IMR-90 (cell line): Measurements from ENCODE around the gene EXOC4. TPM values are rescaled to one million over a fixed set of nuclear protein-coding genes. Genes with fewer than 3 reads are reported as not detected.

Source experiments
- ATAC-seq: fragments of 200-7000 bp; cut with Tn5 transposase; 2 replicates; pipeline ENCODE4 v1.9.1; 2020; ENCODE audit warnings: low read depth, mild to moderate bottlenecking, moderate library complexity
- BruUV-seq: library from RNA; stranded (reverse); fragments of 400-500 nt; replicated peaks from 2 replicates; lab custom pipeline; 2021; lab: Mats Ljungman, UMichigan
- CTCF ChIA-PET: fragments of 300-600 bp; formaldehyde crosslinking; extraction: SDS; loops from one replicate; lab custom pipeline; 2021; ENCODE audit warnings: antibody characterized with exemption; lab: Yijun Ruan, JAX
- POLR2A ChIA-PET: fragments of 300-600 bp; sonication (Branson Sonifier 250); formaldehyde crosslinking; loops from one replicate; lab custom pipeline; 2022; ENCODE audit warnings: antibody characterized with exemption; ENCODE audit not compliant: unreplicated experiment; lab: Charles Lee
- DNase-seq: peaks from one replicate; pipeline ENCODE4 v3.0.0; 2013
- H2AFZ ChIP-seq: replicated peaks from 2 replicates; pipeline ENCODE3; 2013; ENCODE audit warnings: low read length, mild to moderate bottlenecking; ENCODE audit not compliant: poor library complexity
- H2AK5ac ChIP-seq: 2 replicates; pipeline ENCODE4 v1.6.1; 2013; ENCODE audit warnings: low read depth, low read length, inconsistent platforms
- H2AK9ac ChIP-seq: replicated peaks from 2 replicates; pipeline ENCODE3; 2013; ENCODE audit warnings: mild to moderate bottlenecking, low read depth, low read length, moderate library complexity; ENCODE audit not compliant: poor library complexity
- H2BK120ac ChIP-seq: 2 replicates; pipeline ENCODE4 v1.6.1; 2013; ENCODE audit warnings: low read depth, low read length, inconsistent platforms
- H2BK15ac ChIP-seq: 3 replicates; pipeline ENCODE4 v1.6.1; 2013; ENCODE audit warnings: low read depth, low read length, inconsistent platforms
- H2BK20ac ChIP-seq: 2 replicates; pipeline ENCODE4 v1.6.1; 2013; ENCODE audit warnings: low read depth, mild to moderate bottlenecking, inconsistent platforms, low read length, moderate library complexity
- H2BK5ac ChIP-seq: 2 replicates; pipeline ENCODE4 v1.6.1; 2013; ENCODE audit warnings: mild to moderate bottlenecking, low read depth, low read length, inconsistent platforms; ENCODE audit not compliant: poor library complexity, severe bottlenecking
- H3K14ac ChIP-seq: replicated peaks from 2 replicates; pipeline ENCODE4 v1.6.1; 2013; ENCODE audit warnings: low read depth, low read length, inconsistent platforms
- H3K18ac ChIP-seq: 2 replicates; pipeline ENCODE4 v1.6.1; 2013; ENCODE audit warnings: low read depth, low read length, control low read depth
- H3K23ac ChIP-seq: 2 replicates; pipeline ENCODE4 v1.6.1; 2013; ENCODE audit warnings: low read depth, low read length, inconsistent platforms
- H3K27ac ChIP-seq: 2 replicates; pipeline ENCODE4 v1.5.1; 2013; ENCODE audit warnings: mild to moderate bottlenecking, control low read depth, low read length; ENCODE audit not compliant: insufficient read depth
- H3K27me3 ChIP-seq: 2 replicates; pipeline ENCODE4 v1.6.1; 2013; ENCODE audit warnings: low read length; ENCODE audit not compliant: control insufficient read depth, insufficient read depth
- H3K36me3 ChIP-seq: 2 replicates; pipeline ENCODE4 v1.6.1; 2013; ENCODE audit warnings: low read length, mixed read lengths; ENCODE audit not compliant: control insufficient read depth, insufficient read depth
- H3K4ac ChIP-seq: 2 replicates; pipeline ENCODE4 v1.6.1; 2013; ENCODE audit warnings: low read depth, low read length, inconsistent platforms
- H3K4me1 ChIP-seq: 2 replicates; pipeline ENCODE4 v1.6.1; 2013; ENCODE audit warnings: low read length, mixed read lengths; ENCODE audit not compliant: control insufficient read depth, insufficient read depth
- H3K4me2 ChIP-seq: 2 replicates; pipeline ENCODE4 v1.6.1; 2013; ENCODE audit warnings: low read depth, mild to moderate bottlenecking, control low read depth, low read length, moderate library complexity
- H3K4me3 ChIP-seq: 2 replicates; pipeline ENCODE4 v1.5.1; 2013; ENCODE audit warnings: low read depth, mild to moderate bottlenecking, control low read depth, low read length, moderate library complexity; ENCODE audit not compliant: insufficient read depth
- H3K56ac ChIP-seq: 2 replicates; pipeline ENCODE4 v1.6.1; 2013; ENCODE audit warnings: low read length, inconsistent platforms; ENCODE audit not compliant: insufficient read depth; ENCODE audit errors: extremely low read depth
- H3K79me1 ChIP-seq, 2 experiments: 2 replicates each; pipeline ENCODE4 v1.6.1; 2013; ENCODE audit warnings: low read length in 2 of 2, inconsistent platforms in 1 of 2, low read depth in 1 of 2
- H3K9ac ChIP-seq: 2 replicates; pipeline ENCODE4 v1.6.1; 2013; ENCODE audit warnings: low read depth, low read length, control low read depth
- H3K9me1 ChIP-seq: 2 replicates; pipeline ENCODE4 v1.6.1; 2013; ENCODE audit warnings: low read length, inconsistent platforms; ENCODE audit not compliant: insufficient read depth
- H3K9me3 ChIP-seq: 2 replicates; pipeline ENCODE4 v1.6.1; 2013; ENCODE audit warnings: low read length; ENCODE audit not compliant: control insufficient read depth, insufficient read depth
- H4K20me1 ChIP-seq: 2 replicates; pipeline ENCODE4 v1.6.1; 2013; ENCODE audit warnings: low read length, inconsistent platforms; ENCODE audit not compliant: insufficient read depth
- H4K5ac ChIP-seq: 2 replicates; pipeline ENCODE4 v1.6.1; 2013; ENCODE audit warnings: mild to moderate bottlenecking, low read depth, low read length, control low read depth
- H4K8ac ChIP-seq, 2 experiments: 2 replicates each; pipeline ENCODE4 v1.6.1; 2013; ENCODE audit warnings: low read depth in 2 of 2, low read length in 2 of 2, control low read depth in 1 of 2, inconsistent platforms in 1 of 2
- H4K91ac ChIP-seq: 2 replicates; pipeline ENCODE4 v1.6.1; 2013; ENCODE audit warnings: low read depth, low read length, inconsistent platforms; ENCODE audit not compliant: insufficient read depth
- CEBPB ChIP-seq: IDR thresholded peaks from 2 replicates; pipeline ENCODE4 v1.6.1; 2012; ENCODE audit warnings: low read depth, low read length, improper control_type of control experiment
- MAZ ChIP-seq: IDR thresholded peaks from 2 replicates; pipeline ENCODE4 v1.6.1; 2012; ENCODE audit warnings: low read depth, mild to moderate bottlenecking, low read length, improper control_type of control experiment, moderate library complexity, borderline replicate concordance
- WGBS, 2 experiments: methylation state at CpG; one replicate each; pipeline versions ENCODE4 v1.1.5 to v1.1.7; 2013; ENCODE audit warnings: missing lambda C conversion rate in 2 of 2; ENCODE audit not compliant: insufficient read length in 1 of 2; ENCODE audit errors: extremely low coverage in 2 of 2; 5-methylcytosine and 5-hydroxymethylcytosine counted together
- dilution Hi-C: fragments of 300-500 bp; cut with HindIII; formaldehyde crosslinking; loops from one replicate; pipeline ENCODE4 v1.14.3; 2018; ENCODE audit warnings: low sequenced_read_pairs; ENCODE audit not compliant: unreplicated experiment
- in situ Hi-C: fragments of 300-500 bp; cut with MboI; formaldehyde crosslinking; loops from 3 replicates; pipeline ENCODE4 v1.14.3; 2019; ENCODE audit warnings: low sequenced_read_pairs, inconsistent platforms, mixed read lengths
- intact Hi-C: fragments of 100-400 bp; cut with micrococcal nuclease; formaldehyde crosslinking; loops from 2 replicates; pipeline ENCODE4 v1.10.0; 2022
- polyA plus RNA-seq, 3 experiments: library from polyadenylated mRNA; depleted of rRNA; stranded (reverse); fragments of >200 nt; gene quantifications; 2 replicates each; pipeline ENCODE4 v1.2.3, GENCODE V29; 2012; ENCODE audit warnings: low replicate concordance in 1 of 3
- total RNA-seq: library from RNA; depleted of rRNA; stranded (reverse); fragments of >200 nt; gene quantifications from 2 replicates; pipeline ENCODE4 v1.2.3, GENCODE V29; 2012

Gene EXOC4
- total and polyA plus RNA-seq, 2 of the 4 experiments (the other 2 are of a cell fraction) = 25.4 to 94.6 TPM

- Histone ChIP-seq H3K56ac (no peak overlapping the region), H3K27me3 (no peaks in the 10 kb centered on the region), H2BK120ac (no peak overlapping the region), H3K4me2 (no peak overlapping the region), H2BK20ac (no peak overlapping the region), H4K5ac (no peak overlapping the region), H2BK15ac (no peak overlapping the region), H4K91ac (no peak overlapping the region), H3K9me1 (no peaks in the 10 kb centered on the region), H3K36me3 (no peaks in the 10 kb centered on the region), H3K9me3 (no peaks in the 10 kb centered on the region), H2BK5ac (no peak overlapping the region), H4K8ac (no peak overlapping the region), H3K4me1 (no peaks in the 10 kb centered on the region; the same call in 1 of the 2 replicates), H4K20me1 (no peaks in the 10 kb centered on the region; the same call in 1 of the 2 replicates), H3K4me3 (no peak overlapping the region), H3K79me1 (no peaks in the 10 kb centered on the region; a peak in 1 of 4 replicates), H2AK5ac (no peak overlapping the region), H2AK9ac (no peak overlapping the region), H3K23ac (no peak overlapping the region), H3K4ac (no peak overlapping the region), H2AFZ (no peak overlapping the region), H3K9ac (no peak overlapping the region), H3K18ac (no peak overlapping the region), H3K14ac (no peak overlapping the region), H3K27ac (no peak overlapping the region)
- ChIA-PET CTCF (no interaction called here), POLR2A (no interaction called here)
- dilution Hi-C loops (no loop called here), intact Hi-C loops (no loop called here), in situ Hi-C loops (no loop called here)
- TF ChIP-seq CEBPB (peak; percentile 73), MAZ (no peak)
- DNase-seq (no peak), ATAC-seq (no peak)
- WGBS, 2 experiments = no CpG with 5 or more reads among the region's 2 CpGs
- BruUV-seq = no TSS peak
Observed at GRCh38 chr7:133518718-133519117, 265.8 kb downstream of the EXOC4 start.
